ENCODE data around the gene SNCB. TPM values are rescaled to one million over a fixed set of nuclear protein-coding genes. Genes with fewer than 3 reads are reported as not detected.
A peak's percentile ranks its signal among the peaks of the same experiment; 100 is the strongest.

The SNCB gene
- total and polyA plus RNA-seq, 2 of the 4 experiments (the other 2 are of a cell fraction) = 0.41 TPM; not detected in 1

- no peaks in the 10 kb centered on the region for H3K36me3 ChIP-seq (ENCODE audit: control insufficient read depth, insufficient read depth, low read length)
- H2BK5ac ChIP-seq (ENCODE audit: low read depth, low read length, poor library complexity, severe bottlenecking) = no peak overlapping the region
- H3K27ac ChIP-seq (ENCODE audit: insufficient read depth, low read length) = no peak overlapping the region
- ATAC-seq (ENCODE audit: low read depth) = no peak
- no peak overlapping the region for H3K56ac ChIP-seq (ENCODE audit: extremely low read depth, insufficient read depth, low read length)
- H4K20me1 ChIP-seq (ENCODE audit: insufficient read depth, low read length) = no peaks in the 10 kb centered on the region
- H2AK5ac ChIP-seq (ENCODE audit: low read depth, low read length) = peak overlapping the region; percentile 58
- H4K5ac ChIP-seq (ENCODE audit: low read depth, low read length) = no peak overlapping the region
- no peak overlapping the region for H4K8ac ChIP-seq (ENCODE audit: low read depth in 2 of 2, low read length in 2 of 2)
- no peak overlapping the region for H3K4ac ChIP-seq (ENCODE audit: low read depth, low read length)
- H2BK15ac ChIP-seq (ENCODE audit: low read depth, low read length) = no peak overlapping the region
- TF ChIP-seq FOS (IDR thresholded peaks at IDR 0.05; ENCODE audit: low read depth, low read length) = no peak
- no peak for TF ChIP-seq RCOR1 (IDR thresholded peaks at IDR 0.05; ENCODE audit: insufficient replicate concordance, low read length)
- TF ChIP-seq CHD1 (IDR thresholded peaks at IDR 0.05; ENCODE audit: low read depth, low read length) = no peak
- peak; percentile 32; the same call in 1 of the 2 replicates for TF ChIP-seq CTCF (conservative IDR thresholded peaks at IDR 0.05; ENCODE audit: low read depth, low read length)
- peak; percentile 39; the same call in 1 of the 2 replicates for TF ChIP-seq RAD21 (IDR thresholded peaks at IDR 0.05; ENCODE audit: low read length)
- TF ChIP-seq SMC3 (IDR thresholded peaks at IDR 0.05; ENCODE audit: low read depth, low read length) = peak; percentile 36
- no peak for TF ChIP-seq RFX5 (IDR thresholded peaks at IDR 0.05; ENCODE audit: low read depth, low read length)
- no peak overlapping the region for H3K4me3 ChIP-seq (ENCODE audit: insufficient read depth, low read depth, low read length)
- no peaks in the 10 kb centered on the region for H3K9me3 ChIP-seq (ENCODE audit: control insufficient read depth, insufficient read depth, low read length)
- no peak overlapping the region for H2BK20ac ChIP-seq (ENCODE audit: low read depth, low read length)
- no peak overlapping the region for H3K4me2 ChIP-seq (ENCODE audit: low read depth, low read length)
- intact Hi-C loops (cut with micrococcal nuclease) (no loop called here), dilution Hi-C loops (cut with HindIII; ENCODE audit: low sequenced_read_pairs, unreplicated experiment) (no loop called here), in situ Hi-C loops (cut with MboI; ENCODE audit: low sequenced_read_pairs) (loop anchor here (10.0 kb wide), 1 partner anchor 46 kb away; no protein-coding TSS in a partner anchor)
- H3K9me1 ChIP-seq (ENCODE audit: insufficient read depth, low read length) = peaks cover 9% of the 10 kb centered on the region; the same call in 1 of the 2 replicates
- H3K4me1 ChIP-seq (ENCODE audit: control insufficient read depth, insufficient read depth, low read length) = peaks cover 7% of the 10 kb centered on the region
- H3K14ac ChIP-seq (replicated peaks; ENCODE audit: low read depth, low read length) = no peak overlapping the region
- H2AK9ac ChIP-seq (replicated peaks; ENCODE audit: low read depth, low read length, poor library complexity) = peak overlapping the region; percentile 7
- H3K23ac ChIP-seq (ENCODE audit: low read depth, low read length) = no peak overlapping the region
- no peaks in the 10 kb centered on the region; the same call in 1 of the 2 replicates for H3K27me3 ChIP-seq (ENCODE audit: control insufficient read depth, insufficient read depth, low read length)
- ChIA-PET POLR2A (ENCODE audit: unreplicated experiment) (no interaction called here), CTCF (interaction anchor here (1.4 to 1.6 kb wide), 2 partner anchors 43 to 68 kb away, joined by 4 read pairs; partner anchors contain the start of gene TSPAN17)
- DNase-seq = peak; percentile 38
- 17% methylated on average over 6 of the region's 15 CpGs; no CpG with 5 or more reads in 1 of the 2 experiments for WGBS, 2 experiments (ENCODE audit: extremely low coverage in 2 of 2, insufficient read length in 1 of 2)
- peak overlapping the region; percentile 65 for H2AFZ ChIP-seq (replicated peaks; ENCODE audit: low read length, poor library complexity)
- H3K79me1 ChIP-seq (ENCODE audit: low read depth in 1 of 2, low read length in 2 of 2) = no peaks in the 10 kb centered on the region; a peak in 1 of 4 replicates
- BruUV-seq (replicated peaks) = no TSS peak
- H2BK120ac ChIP-seq (ENCODE audit: low read depth, low read length) = no peak overlapping the region
- H3K18ac ChIP-seq (ENCODE audit: low read depth, low read length) = no peak overlapping the region
- H4K91ac ChIP-seq (ENCODE audit: insufficient read depth, low read depth, low read length) = no peak overlapping the region
- no peak overlapping the region for H3K9ac ChIP-seq (ENCODE audit: low read depth, low read length)
Measured at GRCh38 chr5:176578391-176578808, 51.9 kb downstream of the SNCB start.

Data from IMR-90 (cell line).